Epithelial cell of prostate (primary cell): ENCODE measurements around the gene MRTFA.
A peak's percentile ranks its signal among the peaks of the same experiment; 100 is the strongest.

Source experiments
- DNase-seq: peaks from one replicate; pipeline ENCODE4 v3.0.0-alpha.2; 2011; ENCODE audit warnings: low read depth, low spot score
- H3K27ac ChIP-seq: fragments of 450-650 bp; 2 replicates; pipeline ENCODE4 v1.5.1; 2017; ENCODE audit warnings: mild to moderate bottlenecking

MRTFA gene

GRCh38 chr22:40407831-40408717 lies 228.4 kb downstream of the MRTFA start:
- no peak for DNase-seq
- H3K27ac ChIP-seq = no peak overlapping the region

GRCh38 chr22:40407021-40407761 lies 229.3 kb downstream of the MRTFA start:
- H3K27ac ChIP-seq = no peak overlapping the region
- DNase-seq = no peak

GRCh38 chr22:40406063-40406890 lies 230.2 kb downstream of the MRTFA start:
- H3K27ac ChIP-seq = no peak overlapping the region
- no peak for DNase-seq

GRCh38 chr22:40405178-40406062 lies 231.1 kb downstream of the MRTFA start:
- DNase-seq = no peak
- H3K27ac ChIP-seq = no peak overlapping the region

GRCh38 chr22:40404251-40405177 lies 232.0 kb downstream of the MRTFA start:
- no peak overlapping the region for H3K27ac ChIP-seq

GRCh38 chr22:40403651-40404050 lies 232.9 kb downstream of the MRTFA start:
- no peak for DNase-seq
- no peak overlapping the region for H3K27ac ChIP-seq

More at GRCh38 chr22:40404251-40405177, 232.0 kb downstream of the MRTFA start:
- no peak for DNase-seq

- DNase-seq = no peak
- H3K27ac ChIP-seq = no peak overlapping the region
These were observed 233.4 kb downstream of the MRTFA start for GRCh38 chr22:40403141-40403540.

- DNase-seq = no peak
- no peak overlapping the region for H3K27ac ChIP-seq
These were observed 234.5 kb downstream of the MRTFA start for GRCh38 chr22:40401981-40402406.

- H3K27ac ChIP-seq = no peak overlapping the region
- DNase-seq = no peak
These were observed 235.0 kb downstream of the MRTFA start for GRCh38 chr22:40401532-40401931.

- no peak for DNase-seq
- no peak overlapping the region for H3K27ac ChIP-seq
These were observed 236.4 kb downstream of the MRTFA start for GRCh38 chr22:40400159-40400558.

- H3K27ac ChIP-seq = no peak overlapping the region
- DNase-seq = no peak
These were observed 236.9 kb downstream of the MRTFA start for GRCh38 chr22:40399621-40400020.

- DNase-seq = no peak
- H3K27ac ChIP-seq = peak overlapping the region; percentile 76
These were observed 239.1 kb downstream of the MRTFA start for GRCh38 chr22:40397396-40397795.

- peak; percentile 69 for DNase-seq
- peak overlapping the region; percentile 76 for H3K27ac ChIP-seq
These were observed 239.6 kb downstream of the MRTFA start for GRCh38 chr22:40396882-40397281.

- H3K27ac ChIP-seq = no peak overlapping the region
- DNase-seq = no peak
These were observed 240.9 kb downstream of the MRTFA start for GRCh38 chr22:40395607-40396006.

- H3K27ac ChIP-seq = no peak overlapping the region
- no peak for DNase-seq
These were observed 241.9 kb downstream of the MRTFA start for GRCh38 chr22:40394607-40395006.

GRCh38 chr22:40392618-40393017 lies 243.9 kb downstream of the MRTFA start:
- H3K27ac ChIP-seq = no peak overlapping the region

GRCh38 chr22:40391417-40391816 lies 245.1 kb downstream of the MRTFA start:
- H3K27ac ChIP-seq = no peak overlapping the region
- no peak for DNase-seq

More at GRCh38 chr22:40392618-40393017, 243.9 kb downstream of the MRTFA start:
- DNase-seq = no peak

GRCh38 chr22:40388231-40388630 lies 248.3 kb downstream of the MRTFA start:
- H3K27ac ChIP-seq = peak overlapping the region; percentile 54
- no peak for DNase-seq
